Measurements from ENCODE around the gene PLAGL2. TPM values are rescaled to one million over a fixed set of nuclear protein-coding genes. Genes with fewer than 3 reads are reported as not detected.

Gene PLAGL2
- total and polyA plus RNA-seq, 2 experiments from 2014 or later, result 13.2 to 28.2 TPM

DNA sequence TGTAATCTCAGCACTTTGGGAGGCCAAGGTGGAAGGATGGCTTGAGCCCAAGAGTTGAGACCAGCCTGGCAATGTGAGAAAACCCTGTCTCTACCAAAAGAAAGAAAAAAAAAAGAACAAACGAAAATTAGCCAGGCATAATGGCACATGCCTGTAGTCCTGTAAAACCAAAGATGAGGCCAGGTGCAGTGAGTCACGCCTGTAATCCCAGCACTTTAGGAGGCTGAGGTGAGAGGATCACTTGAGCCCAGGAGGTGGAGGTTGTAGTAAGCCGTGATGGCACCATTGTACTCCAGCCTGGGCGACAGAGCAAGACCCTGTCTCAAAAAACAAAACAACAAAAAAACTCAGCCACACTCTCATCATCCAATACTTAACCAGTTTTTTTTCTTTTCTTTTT is 37.4 kb upstream of the PLAGL2 start (continued):
- TF ChIP-seq, protein P1, sequence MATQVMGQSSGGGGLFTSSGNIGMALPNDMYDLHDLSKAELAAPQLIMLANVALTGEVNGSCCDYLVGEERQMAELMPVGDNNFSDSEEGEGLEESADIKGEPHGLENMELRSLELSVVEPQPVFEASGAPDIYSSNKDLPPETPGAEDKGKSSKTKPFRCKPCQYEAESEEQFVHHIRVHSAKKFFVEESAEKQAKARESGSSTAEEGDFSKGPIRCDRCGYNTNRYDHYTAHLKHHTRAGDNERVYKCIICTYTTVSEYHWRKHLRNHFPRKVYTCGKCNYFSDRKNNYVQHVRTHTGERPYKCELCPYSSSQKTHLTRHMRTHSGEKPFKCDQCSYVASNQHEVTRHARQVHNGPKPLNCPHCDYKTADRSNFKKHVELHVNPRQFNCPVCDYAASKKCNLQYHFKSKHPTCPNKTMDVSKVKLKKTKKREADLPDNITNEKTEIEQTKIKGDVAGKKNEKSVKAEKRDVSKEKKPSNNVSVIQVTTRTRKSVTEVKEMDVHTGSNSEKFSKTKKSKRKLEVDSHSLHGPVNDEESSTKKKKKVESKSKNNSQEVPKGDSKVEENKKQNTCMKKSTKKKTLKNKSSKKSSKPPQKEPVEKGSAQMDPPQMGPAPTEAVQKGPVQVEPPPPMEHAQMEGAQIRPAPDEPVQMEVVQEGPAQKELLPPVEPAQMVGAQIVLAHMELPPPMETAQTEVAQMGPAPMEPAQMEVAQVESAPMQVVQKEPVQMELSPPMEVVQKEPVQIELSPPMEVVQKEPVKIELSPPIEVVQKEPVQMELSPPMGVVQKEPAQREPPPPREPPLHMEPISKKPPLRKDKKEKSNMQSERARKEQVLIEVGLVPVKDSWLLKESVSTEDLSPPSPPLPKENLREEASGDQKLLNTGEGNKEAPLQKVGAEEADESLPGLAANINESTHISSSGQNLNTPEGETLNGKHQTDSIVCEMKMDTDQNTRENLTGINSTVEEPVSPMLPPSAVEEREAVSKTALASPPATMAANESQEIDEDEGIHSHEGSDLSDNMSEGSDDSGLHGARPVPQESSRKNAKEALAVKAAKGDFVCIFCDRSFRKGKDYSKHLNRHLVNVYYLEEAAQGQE (IDR thresholded peaks at IDR 0.05; ENCODE audit: unreplicated experiment), result no peak
- no peak for TF ChIP-seq EZH2phosphoT487 (IDR thresholded peaks at IDR 0.05; ENCODE audit: unreplicated experiment)

GRCh38 chr20:32244150-32244823 is 36.7 kb upstream of the PLAGL2 start:
- H3K9me3 Mint-ChIP-seq, result no peaks in the 10 kb centered on the region
- Histone ChIP-seq H3K27ac (ENCODE audit: low read depth) (no peak overlapping the region), H3K4me3 (no peak overlapping the region), H2AFZ (peak overlapping the region; percentile 19), H3K79me2 (replicated peaks; ENCODE audit: insufficient read depth) (no peaks in the 10 kb centered on the region), H4K20me1 (replicated peaks; ENCODE audit: insufficient read depth) (no peaks in the 10 kb centered on the region), H3K27me3 (ENCODE audit: insufficient read depth) (no peaks in the 10 kb centered on the region), H3K4me1 (ENCODE audit: insufficient read depth) (peaks cover 11% of the 10 kb centered on the region; the same call in 1 of the 2 replicates), H3F3A (replicated peaks; ENCODE audit: low read depth) (0 out of 2 replicates have a peak, but pooled peaks cover 2% of the 10 kb centered on the region), H3K36me3 (ENCODE audit: insufficient read depth) (no peaks in the 10 kb centered on the region), H3K9me2 (ENCODE audit: insufficient read depth) (no peaks in the 10 kb centered on the region), H3K4me2 (no peak overlapping the region)
- H3K27me3 Mint-ChIP-seq (ENCODE audit: insufficient read depth, low read depth, poor library complexity), result peaks cover 3% of the 10 kb centered on the region
- no peaks in the 10 kb centered on the region for H3K36me3 Mint-ChIP-seq (ENCODE audit: low read depth)
- no peak for DNase-seq (ENCODE audit: low spot score)
- H3K4me3 Mint-ChIP-seq, result no peak overlapping the region
- no peak overlapping the region for H3K27ac Mint-ChIP-seq
- peaks cover 10% of the 10 kb centered on the region for H3K4me1 Mint-ChIP-seq
- no peak for ATAC-seq
- no peak for TF ChIP-seq ZNF331 (CRISPR knock-in tag; IDR thresholded peaks at IDR 0.05; ENCODE audit: low read depth)
- TF ChIP-seq EZH2 (IDR thresholded peaks at IDR 0.05; ENCODE audit: low read depth, unreplicated experiment), result no peak
- TF ChIP-seq JUNB (IDR thresholded peaks at IDR 0.05; ENCODE audit: unreplicated experiment), result no peak
- TF ChIP-seq ZNF114 (CRISPR knock-in tag; IDR thresholded peaks at IDR 0.05), result no peak
- TF ChIP-seq, protein P2, sequence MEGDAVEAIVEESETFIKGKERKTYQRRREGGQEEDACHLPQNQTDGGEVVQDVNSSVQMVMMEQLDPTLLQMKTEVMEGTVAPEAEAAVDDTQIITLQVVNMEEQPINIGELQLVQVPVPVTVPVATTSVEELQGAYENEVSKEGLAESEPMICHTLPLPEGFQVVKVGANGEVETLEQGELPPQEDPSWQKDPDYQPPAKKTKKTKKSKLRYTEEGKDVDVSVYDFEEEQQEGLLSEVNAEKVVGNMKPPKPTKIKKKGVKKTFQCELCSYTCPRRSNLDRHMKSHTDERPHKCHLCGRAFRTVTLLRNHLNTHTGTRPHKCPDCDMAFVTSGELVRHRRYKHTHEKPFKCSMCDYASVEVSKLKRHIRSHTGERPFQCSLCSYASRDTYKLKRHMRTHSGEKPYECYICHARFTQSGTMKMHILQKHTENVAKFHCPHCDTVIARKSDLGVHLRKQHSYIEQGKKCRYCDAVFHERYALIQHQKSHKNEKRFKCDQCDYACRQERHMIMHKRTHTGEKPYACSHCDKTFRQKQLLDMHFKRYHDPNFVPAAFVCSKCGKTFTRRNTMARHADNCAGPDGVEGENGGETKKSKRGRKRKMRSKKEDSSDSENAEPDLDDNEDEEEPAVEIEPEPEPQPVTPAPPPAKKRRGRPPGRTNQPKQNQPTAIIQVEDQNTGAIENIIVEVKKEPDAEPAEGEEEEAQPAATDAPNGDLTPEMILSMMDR (conservative IDR thresholded peaks at IDR 0.05; ENCODE audit: low read depth in 2 of 2), result no peak
- TF ChIP-seq, protein P3, sequence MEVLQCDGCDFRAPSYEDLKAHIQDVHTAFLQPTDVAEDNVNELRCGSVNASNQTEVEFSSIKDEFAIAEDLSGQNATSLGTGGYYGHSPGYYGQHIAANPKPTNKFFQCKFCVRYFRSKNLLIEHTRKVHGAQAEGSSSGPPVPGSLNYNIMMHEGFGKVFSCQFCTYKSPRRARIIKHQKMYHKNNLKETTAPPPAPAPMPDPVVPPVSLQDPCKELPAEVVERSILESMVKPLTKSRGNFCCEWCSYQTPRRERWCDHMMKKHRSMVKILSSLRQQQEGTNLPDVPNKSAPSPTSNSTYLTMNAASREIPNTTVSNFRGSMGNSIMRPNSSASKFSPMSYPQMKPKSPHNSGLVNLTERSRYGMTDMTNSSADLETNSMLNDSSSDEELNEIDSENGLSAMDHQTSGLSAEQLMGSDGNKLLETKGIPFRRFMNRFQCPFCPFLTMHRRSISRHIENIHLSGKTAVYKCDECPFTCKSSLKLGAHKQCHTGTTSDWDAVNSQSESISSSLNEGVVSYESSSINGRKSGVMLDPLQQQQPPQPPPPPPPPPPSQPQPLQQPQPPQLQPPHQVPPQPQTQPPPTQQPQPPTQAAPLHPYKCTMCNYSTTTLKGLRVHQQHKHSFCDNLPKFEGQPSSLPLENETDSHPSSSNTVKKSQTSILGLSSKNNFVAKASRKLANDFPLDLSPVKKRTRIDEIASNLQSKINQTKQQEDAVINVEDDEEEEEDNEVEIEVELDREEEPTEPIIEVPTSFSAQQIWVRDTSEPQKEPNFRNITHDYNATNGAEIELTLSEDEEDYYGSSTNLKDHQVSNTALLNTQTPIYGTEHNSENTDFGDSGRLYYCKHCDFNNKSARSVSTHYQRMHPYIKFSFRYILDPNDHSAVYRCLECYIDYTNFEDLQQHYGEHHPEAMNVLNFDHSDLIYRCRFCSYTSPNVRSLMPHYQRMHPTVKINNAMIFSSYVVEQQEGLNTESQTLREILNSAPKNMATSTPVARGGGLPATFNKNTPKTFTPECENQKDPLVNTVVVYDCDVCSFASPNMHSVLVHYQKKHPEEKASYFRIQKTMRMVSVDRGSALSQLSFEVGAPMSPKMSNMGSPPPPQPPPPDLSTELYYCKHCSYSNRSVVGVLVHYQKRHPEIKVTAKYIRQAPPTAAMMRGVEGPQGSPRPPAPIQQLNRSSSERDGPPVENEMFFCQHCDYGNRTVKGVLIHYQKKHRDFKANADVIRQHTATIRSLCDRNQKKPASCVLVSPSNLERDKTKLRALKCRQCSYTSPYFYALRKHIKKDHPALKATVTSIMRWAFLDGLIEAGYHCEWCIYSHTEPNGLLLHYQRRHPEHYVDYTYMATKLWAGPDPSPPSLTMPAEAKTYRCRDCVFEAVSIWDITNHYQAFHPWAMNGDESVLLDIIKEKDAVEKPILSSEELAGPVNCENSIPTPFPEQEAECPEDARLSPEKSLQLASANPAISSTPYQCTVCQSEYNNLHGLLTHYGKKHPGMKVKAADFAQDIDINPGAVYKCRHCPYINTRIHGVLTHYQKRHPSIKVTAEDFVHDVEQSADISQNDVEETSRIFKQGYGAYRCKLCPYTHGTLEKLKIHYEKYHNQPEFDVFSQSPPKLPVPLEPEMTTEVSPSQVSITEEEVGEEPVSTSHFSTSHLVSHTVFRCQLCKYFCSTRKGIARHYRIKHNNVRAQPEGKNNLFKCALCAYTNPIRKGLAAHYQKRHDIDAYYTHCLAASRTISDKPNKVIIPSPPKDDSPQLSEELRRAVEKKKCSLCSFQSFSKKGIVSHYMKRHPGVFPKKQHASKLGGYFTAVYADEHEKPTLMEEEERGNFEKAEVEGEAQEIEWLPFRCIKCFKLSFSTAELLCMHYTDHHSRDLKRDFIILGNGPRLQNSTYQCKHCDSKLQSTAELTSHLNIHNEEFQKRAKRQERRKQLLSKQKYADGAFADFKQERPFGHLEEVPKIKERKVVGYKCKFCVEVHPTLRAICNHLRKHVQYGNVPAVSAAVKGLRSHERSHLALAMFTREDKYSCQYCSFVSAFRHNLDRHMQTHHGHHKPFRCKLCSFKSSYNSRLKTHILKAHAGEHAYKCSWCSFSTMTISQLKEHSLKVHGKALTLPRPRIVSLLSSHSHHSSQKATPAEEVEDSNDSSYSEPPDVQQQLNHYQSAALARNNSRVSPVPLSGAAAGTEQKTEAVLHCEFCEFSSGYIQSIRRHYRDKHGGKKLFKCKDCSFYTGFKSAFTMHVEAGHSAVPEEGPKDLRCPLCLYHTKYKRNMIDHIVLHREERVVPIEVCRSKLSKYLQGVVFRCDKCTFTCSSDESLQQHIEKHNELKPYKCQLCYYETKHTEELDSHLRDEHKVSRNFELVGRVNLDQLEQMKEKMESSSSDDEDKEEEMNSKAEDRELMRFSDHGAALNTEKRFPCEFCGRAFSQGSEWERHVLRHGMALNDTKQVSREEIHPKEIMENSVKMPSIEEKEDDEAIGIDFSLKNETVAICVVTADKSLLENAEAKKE (CRISPR knock-in tag; IDR thresholded peaks at IDR 0.05), result no peak
- TF ChIP-seq, protein P4, sequence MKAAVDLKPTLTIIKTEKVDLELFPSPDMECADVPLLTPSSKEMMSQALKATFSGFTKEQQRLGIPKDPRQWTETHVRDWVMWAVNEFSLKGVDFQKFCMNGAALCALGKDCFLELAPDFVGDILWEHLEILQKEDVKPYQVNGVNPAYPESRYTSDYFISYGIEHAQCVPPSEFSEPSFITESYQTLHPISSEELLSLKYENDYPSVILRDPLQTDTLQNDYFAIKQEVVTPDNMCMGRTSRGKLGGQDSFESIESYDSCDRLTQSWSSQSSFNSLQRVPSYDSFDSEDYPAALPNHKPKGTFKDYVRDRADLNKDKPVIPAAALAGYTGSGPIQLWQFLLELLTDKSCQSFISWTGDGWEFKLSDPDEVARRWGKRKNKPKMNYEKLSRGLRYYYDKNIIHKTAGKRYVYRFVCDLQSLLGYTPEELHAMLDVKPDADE (IDR thresholded peaks at IDR 0.05), result no peak

All from GM23338 (cell line).